ENCODE results near the gene LAMA3.

Gene LAMA3

DNA sequence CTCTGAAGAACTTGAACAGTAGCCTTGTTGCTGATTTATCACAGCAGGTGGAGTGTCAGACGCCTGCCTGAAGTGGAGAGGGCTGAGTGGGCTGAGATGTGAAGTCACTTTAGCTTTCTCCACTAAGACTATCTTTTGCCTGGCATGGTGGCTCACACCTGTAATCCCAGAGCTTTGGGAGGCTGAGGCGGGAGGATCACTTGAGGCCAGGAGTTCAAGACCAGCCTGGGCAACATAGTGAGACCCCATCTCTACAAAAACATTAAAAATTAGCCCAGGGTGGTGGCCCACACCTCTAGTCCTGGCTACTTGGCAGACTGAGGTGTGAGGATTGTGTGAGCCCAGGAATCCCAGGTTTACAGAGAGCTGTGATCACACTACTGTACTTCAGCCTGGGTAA is 264.7 kb downstream of the LAMA3 start:
- no peak for DNase-seq

DNA sequence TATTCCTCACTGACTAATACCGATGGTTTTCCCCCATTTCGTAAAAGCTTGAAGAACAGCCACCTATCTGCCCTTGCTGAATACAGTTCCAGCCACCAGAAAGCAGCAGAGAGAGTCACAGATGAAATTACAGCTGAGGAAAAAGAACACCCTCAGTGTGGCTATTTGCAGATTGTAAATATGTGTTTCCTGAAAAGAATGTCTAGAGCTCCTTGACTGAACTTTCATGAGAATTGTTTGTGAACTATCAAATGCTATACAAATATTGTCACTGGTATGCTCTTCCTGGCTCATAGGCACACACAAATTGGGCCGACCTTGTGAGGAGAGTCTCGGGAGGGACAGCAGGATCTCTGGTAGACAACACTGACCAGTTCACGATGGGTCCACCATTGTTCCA is 267.2 kb downstream of the LAMA3 start:
- no peak for DNase-seq

- no peak for DNase-seq
These were observed 268.8 kb downstream of the LAMA3 start for GRCh38 chr18:23958036-23958435.

- no peak for DNase-seq
These were observed 274.4 kb downstream of the LAMA3 start for GRCh38 chr18:23963443-23964165.

- no peak for DNase-seq
These were observed 275.3 kb downstream of the LAMA3 start for GRCh38 chr18:23964282-23965238.

GRCh38 chr18:23966909-23967308 is 277.7 kb downstream of the LAMA3 start:
- DNase-seq: no peak

GRCh38 chr18:23967321-23968089 is 278.3 kb downstream of the LAMA3 start:
- no peak for DNase-seq

DNA sequence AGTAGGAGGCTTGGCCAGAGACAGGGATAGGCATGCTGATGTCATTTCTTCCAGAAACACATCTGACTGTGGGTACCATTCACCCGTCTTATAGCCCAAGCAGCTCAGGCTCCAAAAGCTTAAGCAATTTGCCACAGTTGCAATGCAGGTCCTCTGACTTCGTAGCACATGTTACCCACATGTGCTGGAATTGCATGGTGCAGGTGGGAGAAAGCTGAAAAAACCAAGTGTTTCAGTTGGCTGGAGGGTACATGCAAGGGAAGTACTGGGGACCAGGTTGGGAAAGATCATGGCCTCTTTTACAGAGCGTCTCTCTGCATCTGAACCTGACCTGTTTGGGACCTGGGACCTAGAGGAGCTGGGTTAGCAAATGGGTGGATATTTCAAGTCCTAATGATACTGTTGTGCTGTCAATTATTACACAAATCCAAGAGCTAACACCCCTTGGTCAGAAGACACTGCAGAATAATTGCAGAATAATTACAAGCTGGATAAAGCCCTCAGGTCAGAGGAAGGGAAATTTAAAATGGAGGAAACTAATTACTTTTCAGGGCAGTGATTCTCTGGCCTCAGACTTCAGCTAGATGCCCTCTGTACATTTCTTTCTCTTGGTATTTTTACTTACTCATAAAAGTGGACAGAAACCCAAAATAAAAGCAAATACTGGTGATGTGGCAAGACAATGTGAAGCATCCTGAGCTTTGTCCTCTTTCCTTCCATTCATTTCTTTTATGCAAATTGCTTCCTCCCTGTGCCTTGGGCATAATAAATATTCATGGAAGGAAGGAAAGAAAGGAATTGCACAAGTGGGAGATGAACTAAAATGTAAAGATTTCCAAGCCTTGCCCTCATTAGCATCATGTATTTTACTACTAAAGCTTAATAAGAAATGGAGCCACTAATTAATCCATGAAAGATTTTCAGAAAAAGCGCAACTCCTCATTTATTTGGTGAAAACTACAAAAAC is 279.7 kb downstream of the LAMA3 start:
- no peak for DNase-seq

GRCh38 chr18:23969664-23970063 is 280.4 kb downstream of the LAMA3 start:
- DNase-seq: no peak

- no peak for DNase-seq
These were observed 281.2 kb downstream of the LAMA3 start for GRCh38 chr18:23970161-23971096.

- DNase-seq: no peak
These were observed 281.8 kb downstream of the LAMA3 start for GRCh38 chr18:23971097-23971440.

DNA sequence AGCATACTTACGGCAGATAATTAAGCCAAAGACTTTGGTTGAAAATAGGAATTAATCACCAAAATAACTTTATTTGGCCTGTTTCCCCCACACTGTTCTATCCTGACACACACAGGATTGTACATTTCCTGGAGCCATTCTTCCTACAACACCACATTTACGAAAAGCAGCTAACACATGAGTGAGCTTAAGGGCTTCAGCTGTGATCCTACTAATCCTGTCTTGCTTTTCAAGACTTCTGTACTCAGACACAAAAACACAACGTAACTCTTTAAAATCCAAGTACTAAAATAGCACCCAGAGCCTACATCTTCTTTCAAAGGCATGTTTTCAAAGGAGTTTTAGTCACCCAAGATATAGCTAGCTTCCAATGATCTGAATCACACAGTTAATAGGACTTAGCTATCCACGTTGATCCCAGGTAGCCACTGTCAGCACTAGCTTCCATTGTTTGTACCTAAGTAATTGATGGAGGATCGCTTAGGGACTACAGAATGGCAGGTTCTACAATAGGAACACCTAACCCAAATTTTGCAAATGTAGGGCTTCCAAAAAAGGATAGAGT is 282.5 kb downstream of the LAMA3 start:
- no peak for DNase-seq

DNA sequence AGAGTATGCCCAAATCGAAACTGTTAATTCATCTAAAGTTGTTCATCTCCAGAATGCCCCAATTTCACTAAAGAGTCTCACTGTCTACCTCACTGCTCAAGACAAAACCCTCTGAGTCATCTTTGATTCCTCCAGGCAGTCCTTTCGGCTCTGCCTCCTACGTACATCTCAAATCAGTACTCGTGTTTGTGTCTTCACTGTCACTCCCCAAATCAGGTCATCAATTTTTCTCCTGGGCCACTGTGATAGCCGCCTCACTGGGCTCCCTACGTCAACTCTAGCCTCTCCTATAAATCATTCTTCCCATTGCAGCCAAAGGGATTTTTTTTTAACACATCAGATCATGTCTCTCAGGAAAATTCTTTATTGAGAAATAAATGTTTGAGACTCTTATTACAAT is 283.2 kb downstream of the LAMA3 start:
- DNase-seq: no peak

GRCh38 chr18:23977103-23977502 is 287.9 kb downstream of the LAMA3 start:
- DNase-seq: no peak

- DNase-seq: no peak
These were observed 288.6 kb downstream of the LAMA3 start for GRCh38 chr18:23977719-23978483.

- DNase-seq: peak; percentile 38 to 44
These were observed 292.2 kb downstream of the LAMA3 start for GRCh38 chr18:23981369-23981980.

- peak in 1 of 2 experiments; percentile 58 for DNase-seq
These were observed 293.2 kb downstream of the LAMA3 start for GRCh38 chr18:23982155-23983079.

GRCh38 chr18:23983112-23983511 is 293.9 kb downstream of the LAMA3 start:
- no peak for DNase-seq
